ENCODE measurements around the gene APOA5.

Gene APOA5

GRCh38 chr11:116793772-116794097, 2.1 kb upstream of the APOA5 start:
- FAIRE-seq (no peak), DNase-seq (ENCODE audit: insufficient read length, low spot score) (no peak)
- no peak for TF ChIP-seq CTCF (IDR thresholded peaks at IDR 0.05; ENCODE audit: insufficient read depth, missing control alignments)

- no peak for TF ChIP-seq CTCF (IDR thresholded peaks at IDR 0.05; ENCODE audit: insufficient read depth, missing control alignments)
- no peak for DNase-seq (ENCODE audit: insufficient read length, low spot score)
- no peak for FAIRE-seq
These were observed 1.4 kb upstream of the APOA5 start for GRCh38 chr11:116792869-116793771.

GRCh38 chr11:116792144-116792868, 627 bp upstream of the APOA5 start:
- no peak for TF ChIP-seq CTCF (IDR thresholded peaks at IDR 0.05; ENCODE audit: insufficient read depth, missing control alignments)
- FAIRE-seq: no peak
- DNase-seq (ENCODE audit: insufficient read length, low spot score): no peak

- TF ChIP-seq CTCF (IDR thresholded peaks at IDR 0.05; ENCODE audit: insufficient read depth, missing control alignments): peak; percentile 93
- peak; percentile 93 for DNase-seq (ENCODE audit: insufficient read length, low spot score)
- no peak for FAIRE-seq
These were observed 472 bp downstream of the APOA5 start for GRCh38 chr11:116791002-116791812.

- TF ChIP-seq CTCF (IDR thresholded peaks at IDR 0.05; ENCODE audit: insufficient read depth, missing control alignments): no peak
- FAIRE-seq (no peak), DNase-seq (ENCODE audit: insufficient read length, low spot score) (no peak)
These were observed 1.3 kb downstream of the APOA5 start for GRCh38 chr11:116790167-116791001.

- TF ChIP-seq CTCF (IDR thresholded peaks at IDR 0.05; ENCODE audit: insufficient read depth, missing control alignments): no peak
- FAIRE-seq: no peak
- no peak for DNase-seq (ENCODE audit: insufficient read length, low spot score)
These were observed 2.7 kb downstream of the APOA5 start for GRCh38 chr11:116788975-116789374.
